GM19397 (cell line): ENCODE results near the gene MUC6.

Experiments
- ATAC-seq: cut with Tn5 transposase; IDR thresholded peaks from one replicate; pipeline ENCODE4 v1.9.1; 2021; ENCODE audit warnings: mild to moderate bottlenecking, moderate library complexity; ENCODE audit not compliant: unreplicated experiment

The MUC6 gene

DNA sequence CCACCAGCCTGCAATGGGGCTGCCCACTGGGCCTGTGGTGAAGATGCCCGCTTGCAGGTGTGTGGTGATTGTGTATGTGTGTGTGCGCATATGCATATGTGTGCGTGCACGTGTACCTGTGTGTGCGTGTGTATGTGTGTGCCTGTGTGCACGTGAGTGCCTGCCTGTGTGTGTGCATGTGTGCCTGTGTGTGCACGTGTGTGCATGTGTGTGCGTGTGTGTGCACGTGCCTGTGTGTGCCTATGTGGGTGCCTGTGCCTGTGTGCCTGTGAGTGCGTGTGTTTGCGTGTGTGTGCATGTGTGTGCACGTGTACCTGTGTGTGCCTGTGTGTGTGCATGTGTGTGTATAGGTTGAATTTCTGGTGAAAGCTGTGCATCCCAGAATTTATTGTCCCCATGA, 2.4 kb upstream of the MUC6 start:
- ATAC-seq: no peak

GRCh38 chr11:1038361-1038760, 1.8 kb upstream of the MUC6 start:
- ATAC-seq: no peak

DNA sequence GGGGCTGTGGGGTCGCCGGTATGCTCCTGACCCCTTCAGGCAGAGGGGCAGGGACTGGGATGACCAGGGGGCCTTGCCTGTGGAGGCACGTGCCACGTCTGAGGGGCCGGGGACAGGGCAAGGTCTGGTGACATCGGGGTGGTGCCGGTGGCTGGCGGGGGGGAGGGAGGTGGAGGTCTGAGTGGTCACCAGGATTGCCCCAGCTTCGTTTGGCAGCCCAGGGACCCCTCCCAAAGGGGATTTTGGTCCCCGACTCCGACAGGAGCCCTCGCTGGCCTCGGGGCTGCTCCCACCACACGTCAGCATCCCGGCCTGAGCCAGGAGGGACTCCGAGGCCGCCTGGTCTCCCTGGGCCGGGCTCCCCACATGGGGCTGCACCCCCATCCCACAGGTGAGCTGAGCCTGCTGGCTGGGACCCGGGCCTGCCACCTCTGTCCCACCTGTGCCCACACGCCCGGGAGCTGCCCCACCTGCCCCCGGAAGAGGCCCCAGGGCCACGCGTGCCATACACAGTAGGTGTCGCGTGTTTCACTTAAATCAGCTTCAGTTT, 1.1 kb upstream of the MUC6 start:
- ATAC-seq: no peak

DNA sequence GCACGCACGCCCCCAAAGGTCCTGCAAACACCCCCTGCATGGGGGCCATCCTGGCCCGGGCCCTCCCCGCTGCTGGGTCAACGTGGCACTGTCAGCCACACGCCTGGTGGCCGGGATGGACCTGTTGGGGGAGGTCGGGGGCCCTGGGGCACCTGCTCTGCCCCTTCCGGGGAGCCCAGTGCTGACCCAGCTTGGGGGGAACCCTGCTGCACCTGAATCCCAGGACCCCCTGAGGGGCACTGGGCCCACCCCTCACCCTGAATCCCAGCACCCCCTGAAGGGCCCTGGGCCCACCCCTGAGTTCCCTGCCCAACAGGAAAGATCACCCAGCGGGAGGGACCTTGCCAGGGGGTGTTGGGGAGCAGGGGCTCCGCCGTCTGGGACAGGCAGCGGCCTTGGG, 413 bp upstream of the MUC6 start:
- ATAC-seq: no peak

GRCh38 chr11:1035577-1036283, 788 bp downstream of the MUC6 start:
- ATAC-seq: no peak

GRCh38 chr11:1034456-1035295, 1.8 kb downstream of the MUC6 start:
- no peak for ATAC-seq

GRCh38 chr11:1034001-1034400, 2.5 kb downstream of the MUC6 start:
- ATAC-seq: no peak

- ATAC-seq: no peak
These were observed 3.3 kb downstream of the MUC6 start for GRCh38 chr11:1033016-1033798.

DNA sequence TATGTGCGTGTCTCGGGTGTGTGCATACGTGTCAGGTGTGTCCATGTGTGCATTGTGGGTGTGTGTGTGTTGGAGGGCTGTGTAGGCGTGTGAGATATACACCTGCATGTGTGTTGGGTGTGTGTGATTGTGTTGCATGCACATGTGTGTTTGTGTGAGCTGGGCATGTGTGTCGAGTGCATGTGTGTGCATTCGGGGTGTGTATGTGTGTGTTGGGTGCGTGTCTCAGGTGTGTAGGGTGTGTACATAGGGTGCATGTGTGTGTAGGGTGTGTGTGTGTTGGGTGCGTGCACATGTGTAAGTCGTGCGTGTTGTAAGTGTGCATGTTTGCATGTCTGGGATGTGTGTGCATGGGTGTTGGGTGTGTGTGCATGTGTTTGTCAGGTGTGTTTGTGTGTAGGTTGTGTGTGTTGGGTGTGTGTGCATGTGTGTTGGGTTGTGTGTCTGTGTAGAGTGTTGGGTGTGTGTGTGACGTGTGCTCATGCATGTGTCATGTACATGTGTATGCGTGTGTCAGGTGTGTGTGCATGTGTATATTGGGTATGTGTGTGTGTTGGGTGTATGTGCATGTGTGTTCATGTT, 4.1 kb downstream of the MUC6 start:
- no peak for ATAC-seq

DNA sequence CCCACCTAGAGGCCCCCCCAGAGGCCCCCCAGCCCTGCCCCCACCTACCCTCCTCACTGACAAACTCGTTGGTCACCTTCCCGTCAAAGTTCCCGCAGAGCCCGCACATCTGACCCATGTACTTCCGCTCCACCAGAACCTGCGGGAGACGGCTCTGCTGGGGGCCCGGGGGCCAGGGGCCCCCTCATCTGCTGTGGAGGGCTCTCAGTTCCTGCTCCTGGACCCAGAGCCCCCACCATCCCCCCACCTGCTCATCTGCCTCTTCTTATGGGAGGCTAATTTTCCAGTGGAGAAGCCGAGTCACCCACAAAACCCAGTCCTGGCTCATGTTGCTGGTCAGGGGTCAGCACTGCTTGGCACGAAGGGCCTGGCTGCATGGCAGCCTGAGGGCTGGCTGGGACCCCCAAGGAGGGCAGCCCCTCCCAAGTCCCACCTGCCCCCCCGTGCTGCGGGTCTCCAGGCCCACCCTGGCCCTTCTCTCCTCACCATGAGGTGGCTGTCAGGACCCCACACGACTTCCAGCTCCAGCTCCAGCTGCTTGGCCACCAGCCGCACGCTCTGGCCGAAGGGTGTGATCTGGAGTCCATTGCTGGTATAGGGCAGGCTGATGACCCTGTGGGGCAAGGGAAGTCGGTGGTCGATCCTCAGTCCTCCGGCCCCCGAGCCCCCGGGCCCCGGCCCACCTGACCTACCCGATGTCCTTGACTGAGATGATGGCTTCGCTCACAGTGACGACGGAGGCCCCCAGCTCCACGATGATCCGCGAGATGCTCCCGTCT, 5.2 kb downstream of the MUC6 start:
- no peak for ATAC-seq

DNA sequence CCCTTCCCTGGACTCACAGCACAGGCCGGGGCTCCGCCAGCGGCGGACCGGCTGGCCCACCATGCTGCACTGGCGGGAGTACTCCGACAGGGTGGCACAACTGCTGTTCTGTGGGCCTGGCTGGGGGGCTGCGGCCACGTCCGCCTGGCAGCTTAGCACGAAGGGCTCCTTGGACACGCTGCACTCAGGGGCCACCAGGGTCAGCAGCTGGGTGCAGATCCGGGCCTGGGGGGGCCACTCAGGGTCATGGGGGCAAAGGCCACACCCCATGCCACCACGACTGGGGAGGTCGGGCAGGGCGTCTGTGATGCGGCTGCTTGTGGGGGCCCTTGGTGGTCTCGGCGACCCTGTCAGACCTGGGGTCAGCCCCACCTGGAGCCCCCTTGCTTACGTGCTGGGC, 6.0 kb downstream of the MUC6 start:
- ATAC-seq: no peak

DNA sequence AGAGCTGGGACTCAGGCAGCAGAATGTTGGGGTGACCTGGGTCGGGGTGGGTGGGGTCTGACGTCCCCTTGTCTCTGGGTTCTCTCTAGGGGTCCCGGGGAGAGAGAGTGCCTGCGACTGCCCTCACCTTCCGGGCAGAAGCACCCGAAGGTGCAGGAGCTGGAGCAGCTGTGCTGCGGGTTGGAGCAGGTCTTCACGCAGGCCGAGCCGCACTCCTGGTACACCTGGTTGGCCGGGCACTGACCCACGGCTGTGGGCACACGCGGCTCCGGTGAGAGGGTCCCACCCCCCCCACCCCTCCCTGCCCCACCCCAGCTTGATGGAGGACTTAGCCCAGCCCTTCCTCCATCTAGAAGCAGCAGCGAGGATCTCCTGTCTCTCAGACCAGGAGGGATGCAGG, 6.4 kb downstream of the MUC6 start:
- ATAC-seq: no peak

GRCh38 chr11:1029654-1030053, 6.9 kb downstream of the MUC6 start:
- ATAC-seq: no peak

DNA sequence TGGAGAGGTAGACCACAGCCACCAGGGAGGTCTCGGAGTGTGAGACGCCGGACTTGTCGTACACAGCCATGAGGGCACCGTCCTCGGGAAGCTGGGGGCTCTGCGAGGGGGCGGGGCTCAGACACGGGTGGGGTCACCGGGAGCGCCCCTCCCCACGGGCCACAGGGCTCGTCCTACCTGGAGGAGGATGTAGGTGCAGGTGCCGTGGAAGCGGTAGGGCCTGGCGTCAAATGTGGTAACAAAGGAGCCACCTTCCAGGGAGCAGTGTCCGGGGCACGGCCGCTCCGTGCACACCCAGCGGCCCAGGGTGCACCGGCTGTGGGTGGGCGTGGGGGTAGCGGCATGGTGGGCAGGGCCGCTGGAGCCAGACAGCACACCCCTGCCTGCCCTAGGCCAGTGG, 7.5 kb downstream of the MUC6 start:
- ATAC-seq: no peak

GRCh38 chr11:1028616-1029015, 7.9 kb downstream of the MUC6 start:
- no peak for ATAC-seq

DNA sequence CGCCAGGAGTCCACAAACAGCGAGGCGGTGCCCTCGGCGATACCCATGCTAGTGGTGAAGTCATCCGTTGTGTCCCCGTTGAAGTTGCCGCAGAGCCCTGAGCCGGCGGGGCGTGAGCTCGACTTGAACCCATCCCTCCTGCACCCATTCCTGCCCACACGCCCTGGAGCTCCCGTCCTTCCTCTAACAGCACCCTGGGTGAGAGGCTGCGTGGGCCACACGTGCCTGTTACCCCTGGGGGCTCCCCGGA, 8.3 kb downstream of the MUC6 start:
- ATAC-seq: no peak

- no peak for ATAC-seq
These were observed 8.8 kb downstream of the MUC6 start for GRCh38 chr11:1027483-1028290.

DNA sequence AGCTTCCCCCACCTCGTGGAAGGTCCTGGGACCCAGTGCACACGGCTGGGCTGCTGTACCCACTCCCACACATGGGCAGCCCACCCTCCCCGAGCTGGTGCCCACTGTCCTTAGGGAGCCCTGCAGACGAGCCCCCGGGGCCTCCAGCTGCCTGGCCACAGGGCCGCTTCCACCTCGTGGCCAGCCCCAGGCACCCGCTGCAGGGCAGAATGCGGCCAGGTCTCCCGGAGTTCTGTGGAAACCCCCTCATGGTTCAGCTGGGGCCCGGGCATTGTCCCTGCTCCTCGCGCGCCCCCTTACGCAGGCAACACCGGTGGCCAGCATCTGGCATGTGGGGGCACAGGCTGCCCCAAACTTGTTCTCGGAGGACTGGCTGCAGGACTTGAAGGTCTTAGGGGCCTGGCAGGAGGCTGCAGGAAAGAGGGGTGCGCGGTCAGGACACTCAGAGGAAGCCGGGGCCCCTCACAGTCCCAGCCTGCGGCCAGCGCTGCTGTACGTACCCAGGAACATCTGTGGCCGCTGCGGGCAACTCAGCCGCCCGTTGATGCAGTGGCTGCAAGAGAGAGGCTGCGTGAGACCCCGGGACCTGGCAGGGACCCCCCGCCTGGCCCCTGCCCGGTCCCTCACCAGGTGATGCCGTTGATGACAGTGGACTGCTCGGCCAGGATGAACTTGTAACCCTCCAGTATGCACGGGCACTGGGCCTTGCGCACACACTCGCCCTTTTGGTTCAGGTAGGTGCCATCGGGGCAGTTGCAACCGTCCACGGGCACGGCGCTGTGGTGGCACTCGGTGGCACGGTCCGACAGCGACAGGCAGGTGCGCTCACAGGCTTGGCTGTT, 9.7 kb downstream of the MUC6 start:
- no peak for ATAC-seq

- no peak for ATAC-seq
These were observed 10.4 kb downstream of the MUC6 start for GRCh38 chr11:1026163-1026450.
